Measurements from ENCODE around the gene PNLDC1. TPM values are rescaled to one million over a fixed set of nuclear protein-coding genes. Genes with fewer than 3 reads are reported as not detected.
"Not testable (repeated sequence)": the region's sequence is repeated elsewhere in the genome, so short reads cannot be mapped to it uniquely, and the experiment has no call there.

Gene PNLDC1
- polyA plus RNA-seq, 3 donors: 0.07 to 0.56 (median 0.56) TPM

DNA sequence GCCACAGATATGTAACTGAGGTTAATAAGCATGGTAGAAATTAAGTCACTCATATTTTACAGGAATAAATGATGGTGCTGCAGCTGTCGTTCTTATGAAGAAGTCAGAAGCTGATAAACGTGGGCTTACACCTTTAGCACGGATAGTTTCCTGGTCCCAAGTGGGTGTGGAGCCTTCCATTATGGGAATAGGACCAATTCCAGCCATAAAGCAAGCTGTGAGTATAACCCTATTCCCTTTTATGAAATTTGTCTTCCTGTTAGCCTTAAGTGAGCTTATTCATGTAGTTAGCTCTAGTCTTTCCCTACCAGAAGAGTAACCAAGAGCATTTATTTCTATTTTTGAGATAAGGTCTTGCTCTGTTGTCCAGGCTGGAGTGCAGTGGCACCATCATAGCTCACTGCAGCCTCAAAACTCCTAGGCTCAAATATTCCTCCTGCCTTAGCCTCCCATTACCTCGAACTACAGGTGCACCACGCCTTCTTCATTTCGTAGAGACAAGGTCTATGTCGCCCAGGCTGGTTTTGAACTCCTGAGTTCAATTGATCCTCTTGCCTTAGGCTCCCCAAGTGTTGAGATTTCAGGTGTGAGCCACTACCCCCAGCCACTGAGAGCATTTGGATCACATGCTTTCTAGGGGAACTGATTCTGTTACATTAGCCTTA is 22.7 kb upstream of the PNLDC1 start:
- 74 to 83% (median 76%) methylated on average over 7 of the region's 7 CpGs for WGBS, 3 donors

DNA sequence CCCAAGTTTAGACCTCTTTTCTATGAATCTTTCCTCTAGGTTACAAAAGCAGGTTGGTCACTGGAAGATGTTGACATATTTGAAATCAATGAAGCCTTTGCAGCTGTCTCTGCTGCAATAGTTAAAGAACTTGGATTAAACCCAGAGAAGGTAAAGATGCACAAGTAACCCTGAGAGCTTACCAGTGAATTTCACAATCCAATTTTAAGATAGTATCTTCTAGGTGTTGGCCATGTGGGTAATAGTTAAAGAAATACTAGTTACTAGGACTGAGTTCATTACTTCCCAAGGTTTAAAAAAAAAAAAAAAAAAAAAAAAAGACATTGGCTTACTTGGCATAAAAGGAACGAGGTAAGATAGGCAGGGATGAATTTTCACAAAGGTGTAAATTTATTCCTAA is 21.9 kb upstream of the PNLDC1 start:
- 57 to 71% (median 70%) methylated on average over 1 of the region's 1 CpG for WGBS, 3 donors
- H3K27ac ChIP-seq (ENCODE audit: low read depth, low read length): no peak overlapping the region

More for the DNA sequence above, 22.7 kb upstream of the PNLDC1 start:
- no peak overlapping the region for H3K27ac ChIP-seq (ENCODE audit: low read depth, low read length)

DNA sequence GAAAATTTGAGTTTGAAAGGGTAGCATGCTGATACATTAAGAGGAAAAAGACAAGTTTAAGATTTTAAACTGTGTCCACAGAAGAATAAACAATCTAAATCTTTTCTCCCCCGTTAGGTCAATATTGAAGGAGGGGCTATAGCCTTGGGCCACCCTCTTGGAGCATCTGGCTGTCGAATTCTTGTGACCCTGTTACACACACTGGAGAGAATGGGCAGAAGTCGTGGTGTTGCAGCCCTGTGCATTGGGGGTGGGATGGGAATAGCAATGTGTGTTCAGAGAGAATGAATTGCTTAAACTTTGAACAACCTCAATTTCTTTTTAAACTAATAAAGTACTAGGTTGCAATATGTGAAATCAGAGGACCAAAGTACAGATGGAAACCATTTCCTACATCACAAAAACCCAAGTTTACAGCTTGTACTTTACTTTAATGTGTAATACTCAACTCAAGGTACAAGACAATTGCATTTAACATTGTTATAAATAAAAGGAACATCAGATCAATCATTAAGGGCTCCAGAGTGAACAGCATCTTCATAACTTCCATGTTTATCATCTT is 21.5 kb upstream of the PNLDC1 start:
- WGBS, 3 donors: 41 to 88% (median 73%) methylated on average over 3 of the region's 3 CpGs
- H3K27ac ChIP-seq (ENCODE audit: low read depth, low read length): no peak overlapping the region

DNA sequence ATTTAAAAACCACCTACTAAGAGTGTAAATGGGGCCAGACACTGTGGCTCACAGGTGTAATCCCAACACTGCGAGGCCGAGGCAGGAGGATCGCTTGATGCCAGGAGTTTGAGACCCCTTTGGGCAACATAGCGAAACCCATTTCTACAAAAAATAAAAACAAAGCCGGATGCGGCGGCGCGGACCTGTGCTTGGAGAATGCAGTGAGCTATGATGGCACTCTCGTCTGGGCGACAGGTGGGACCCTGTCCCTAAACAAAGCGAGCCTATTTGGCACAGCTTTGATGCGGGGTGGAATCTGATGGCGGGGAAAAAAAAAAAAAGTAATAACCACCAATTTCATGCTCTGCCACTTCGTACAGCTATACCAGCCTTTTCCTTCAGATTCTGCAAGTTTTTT is 11.8 kb upstream of the PNLDC1 start:
- H3K27ac ChIP-seq (ENCODE audit: low read depth, low read length): no peak overlapping the region
- 24 to 42% (median 33%) methylated on average over 15 of the region's 15 CpGs for WGBS, 3 donors

GRCh38 chr6:159788753-159789376 is 11.2 kb upstream of the PNLDC1 start:
- 0% methylated on average over 47 to 60 of the region's 60 CpGs for WGBS, 3 donors
- H3K27ac ChIP-seq (ENCODE audit: low read depth, low read length): peak overlapping the region; percentile 23

DNA sequence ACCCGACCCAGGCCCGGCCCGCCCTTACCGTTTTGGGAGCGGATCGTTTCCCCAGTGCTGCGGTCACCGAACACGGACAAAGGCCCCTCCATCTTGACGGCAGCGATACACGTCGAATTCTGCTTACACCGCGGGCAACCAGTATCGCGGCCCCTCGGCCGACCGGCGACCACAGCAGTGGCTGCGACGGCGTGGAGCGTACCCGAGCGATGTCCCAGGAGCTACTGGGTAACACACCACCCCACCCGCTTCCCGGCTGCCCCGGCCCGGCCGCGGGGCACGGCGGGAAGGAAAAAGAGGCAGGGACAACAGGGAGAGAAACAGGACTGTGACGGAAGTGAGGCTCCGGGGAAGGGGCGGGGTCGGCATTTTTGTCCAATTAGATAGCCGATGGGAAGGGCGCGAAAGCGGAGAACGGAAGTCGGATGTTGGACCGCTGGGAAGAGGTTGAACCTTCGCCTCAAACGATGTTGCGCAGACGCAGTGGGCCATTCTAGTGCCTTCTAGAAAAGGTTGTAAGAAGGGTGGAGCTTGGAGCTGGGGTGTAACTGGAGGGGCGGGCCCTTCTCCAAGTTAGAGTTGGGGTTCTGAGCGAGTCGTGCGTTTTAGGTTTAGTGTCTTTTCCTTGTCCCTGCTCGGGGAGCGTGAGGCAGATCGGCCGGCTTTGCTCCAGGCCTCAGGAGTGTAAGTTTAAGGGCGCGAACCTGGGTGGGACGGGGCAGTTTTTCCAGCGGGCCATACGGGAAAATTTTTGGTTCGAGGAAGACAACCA is 10.5 kb upstream of the PNLDC1 start, which contains the start of gene TCP1:
Gene TCP1 (minus strand): TSS at position 226 of the 772 bp plus-strand sequence. CDS start 134 bp downstream, at position 92.
- 0 to 1% (median 0%) methylated on average over 63 to 64 of the region's 64 CpGs for WGBS, 3 donors
- peak within 1 kb of the TSS; percentile 53 for H3K27ac ChIP-seq (ENCODE audit: low read depth, low read length)

DNA sequence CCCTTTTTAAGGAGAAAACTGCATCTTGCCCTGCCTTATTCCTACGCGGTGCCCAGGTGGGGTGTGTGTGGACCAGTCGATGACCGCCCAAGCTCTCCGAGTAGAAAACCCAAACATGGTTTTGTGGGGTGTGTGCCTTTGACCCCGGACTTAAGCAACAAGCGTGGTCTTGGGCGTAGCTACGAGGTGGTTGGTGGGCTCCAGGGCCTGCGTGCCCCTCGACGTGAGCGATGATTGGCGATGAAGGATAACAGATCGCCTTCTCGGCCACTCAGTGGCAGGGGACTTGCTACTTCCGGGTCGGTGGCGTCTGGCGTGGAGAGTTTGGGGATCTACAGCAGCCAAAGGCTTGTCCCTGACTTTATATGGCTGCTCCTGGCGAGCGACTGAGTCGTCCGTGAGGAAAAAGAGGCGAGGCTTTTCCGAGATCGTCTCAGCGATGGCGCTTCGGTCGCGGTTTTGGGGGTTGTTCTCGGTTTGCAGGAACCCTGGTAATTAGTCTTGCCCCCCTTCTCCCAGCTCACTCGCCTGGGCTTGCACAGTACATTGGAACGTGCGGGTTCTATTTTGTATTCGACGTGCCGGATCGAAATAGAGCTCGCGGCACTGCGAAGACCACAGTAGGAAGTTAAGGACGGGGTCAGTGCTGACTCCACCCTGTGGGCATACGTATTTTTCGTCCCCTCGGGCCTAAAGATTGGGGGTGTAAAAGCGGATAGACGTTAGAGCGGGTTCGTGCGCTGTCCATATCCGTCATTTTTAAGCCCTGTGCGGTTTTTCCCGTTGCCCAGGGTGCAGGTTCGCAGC is 9.7 kb upstream of the PNLDC1 start, which contains the start of gene MRPL18:
Gene MRPL18 (plus strand): TSS at position 319 of the 807 bp plus-strand sequence. CDS start 121 bp downstream, at position 440.
- WGBS, 3 donors: 0% methylated on average over 56 of the region's 56 CpGs
- H3K27ac ChIP-seq (ENCODE audit: low read depth, low read length): peak within 1 kb of the TSS; percentile 53

- WGBS, 3 donors: 15 to 20% (median 18%) methylated on average over 18 of the region's 18 CpGs
These were observed 9.0 kb upstream of the PNLDC1 start for GRCh38 chr6:159790956-159791598.

DNA sequence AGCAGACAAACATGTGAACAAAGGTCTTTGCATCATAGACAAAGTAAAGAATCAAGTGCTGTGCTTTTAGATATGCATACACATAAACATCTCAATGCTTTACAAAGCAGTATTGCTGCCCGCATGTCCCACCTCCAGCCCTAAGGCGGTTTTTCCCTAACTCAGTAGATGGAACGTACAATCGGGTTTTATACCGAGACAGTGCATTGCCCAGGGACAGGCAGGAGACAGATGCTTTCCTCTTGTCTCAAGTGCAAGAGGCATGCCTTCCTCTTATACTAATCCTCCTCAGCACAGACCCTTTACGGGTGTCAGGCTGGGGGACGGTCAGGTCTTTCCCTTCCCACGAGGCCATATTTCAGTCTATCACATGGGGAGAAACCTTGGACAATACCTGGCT is 5.1 kb upstream of the PNLDC1 start:
- not testable (repeated sequence) for H3K27ac ChIP-seq (ENCODE audit: low read depth, low read length)
- 75 to 81% (median 79%) methylated on average over 8 of the region's 8 CpGs for whole genome bisulfite sequencing, 3 donors

More at GRCh38 chr6:159790956-159791598, 9.0 kb upstream of the PNLDC1 start:
- H3K27ac ChIP-seq (ENCODE audit: low read depth, low read length): no peak overlapping the region

GRCh38 chr6:159797554-159797953 is 2.5 kb upstream of the PNLDC1 start:
- no peak overlapping the region for H3K27ac ChIP-seq (ENCODE audit: low read depth, low read length)
- WGBS, 3 donors: 24 to 40% (median 36%) methylated on average over 1 of the region's 1 CpG

GRCh38 chr6:159801935-159802334 is 1.9 kb downstream of the PNLDC1 start:
- WGBS, 3 donors: 74 to 92% (median 74%) methylated on average over 8 of the region's 8 CpGs
- H3K27ac ChIP-seq (ENCODE audit: low read depth, low read length): no peak overlapping the region

DNA sequence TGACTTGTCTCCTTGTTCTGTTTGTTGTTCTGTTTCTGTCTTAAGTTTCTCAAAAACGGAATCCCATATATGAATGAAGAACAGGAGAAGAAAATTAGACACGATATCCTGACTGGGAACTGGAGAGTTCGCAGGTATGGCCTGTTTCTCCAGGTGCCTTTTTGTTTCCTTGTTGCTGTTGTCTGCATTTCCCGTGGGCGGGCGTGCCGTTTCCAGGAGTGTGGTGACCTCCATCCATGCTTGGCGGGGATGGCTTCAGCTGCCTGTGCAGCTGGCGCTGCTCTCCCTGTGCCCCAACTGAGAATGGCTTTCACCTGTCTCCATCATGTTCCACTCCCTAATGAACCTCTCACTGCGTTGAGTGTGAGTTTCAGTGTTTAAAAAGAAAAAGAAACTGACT is 4.4 kb downstream of the PNLDC1 start:
- no peak overlapping the region for H3K27ac ChIP-seq (ENCODE audit: low read depth, low read length)
- WGBS, 3 donors: 89 to 92% (median 90%) methylated on average over 10 of the region's 10 CpGs

- WGBS, 3 donors: 68 to 90% (median 77%) methylated on average over 6 of the region's 6 CpGs
- H3K27ac ChIP-seq (ENCODE audit: low read depth, low read length): no peak overlapping the region
These were observed 5.5 kb downstream of the PNLDC1 start for GRCh38 chr6:159805440-159806020.

- 71 to 93% (median 85%) methylated on average over 9 of the region's 9 CpGs for WGBS, 3 donors
These were observed 6.0 kb downstream of the PNLDC1 start for GRCh38 chr6:159806021-159806458.

GRCh38 chr6:159807150-159807858 is 7.2 kb downstream of the PNLDC1 start:
- WGBS, 3 donors: 69 to 91% (median 88%) methylated on average over 5 of the region's 5 CpGs
- no peak overlapping the region for H3K27ac ChIP-seq (ENCODE audit: low read depth, low read length)

More at GRCh38 chr6:159806021-159806458, 6.0 kb downstream of the PNLDC1 start:
- no peak overlapping the region for H3K27ac ChIP-seq (ENCODE audit: low read depth, low read length)

DNA sequence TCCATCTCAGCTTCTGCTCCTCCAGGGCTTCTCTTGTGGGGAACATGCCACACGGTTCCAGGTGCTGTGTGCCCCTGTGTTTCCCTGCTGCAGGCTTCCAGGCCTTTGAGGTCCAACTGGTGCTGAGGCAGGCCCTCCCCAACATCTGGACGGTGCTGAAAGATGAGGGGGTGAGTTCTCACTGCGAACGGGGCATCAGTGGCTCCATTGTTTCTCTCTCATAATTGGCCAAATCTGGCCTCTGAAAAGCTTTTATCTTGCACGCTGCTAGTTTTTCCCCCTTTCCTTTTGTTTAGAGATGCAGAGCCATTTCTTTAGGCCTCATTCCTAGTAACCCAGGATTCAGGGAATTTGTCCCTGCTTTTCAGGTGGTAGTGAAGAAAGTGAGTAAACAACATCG is 8.6 kb downstream of the PNLDC1 start:
- WGBS, 3 donors: 67 to 90% (median 90%) methylated on average over 6 of the region's 6 CpGs
- no peak overlapping the region for H3K27ac ChIP-seq (ENCODE audit: low read depth, low read length)
